Cardiac fibroblast (primary cell): ENCODE measurements around the gene PRKRIP1.

Experiments used
- DNase-seq, 2 donors: peaks; one replicate each; pipeline versions ENCODE4 v3.0.0 to v3.0.0-alpha.2; 2010; ENCODE audit warnings: low read depth in 2 of 2
- H3K4me3 ChIP-seq, 2 donors: replicated peaks in 1 of 2; 1 replicate in 1 of 2; 2 replicates in 1 of 2; pipeline ENCODE4 v1.5.1; 2011; ENCODE audit warnings: low read depth in 2 of 2, low read length in 2 of 2, mild to moderate bottlenecking in 2 of 2, moderate library complexity in 1 of 2
- TF ChIP-seq, protein P1 (sequence below): IDR thresholded peaks from one replicate; pipeline ENCODE4 v1.5.1; 2011; ENCODE audit warnings: low read depth, mild to moderate bottlenecking, low read length, inconsistent platforms

PRKRIP1 gene

DNA sequence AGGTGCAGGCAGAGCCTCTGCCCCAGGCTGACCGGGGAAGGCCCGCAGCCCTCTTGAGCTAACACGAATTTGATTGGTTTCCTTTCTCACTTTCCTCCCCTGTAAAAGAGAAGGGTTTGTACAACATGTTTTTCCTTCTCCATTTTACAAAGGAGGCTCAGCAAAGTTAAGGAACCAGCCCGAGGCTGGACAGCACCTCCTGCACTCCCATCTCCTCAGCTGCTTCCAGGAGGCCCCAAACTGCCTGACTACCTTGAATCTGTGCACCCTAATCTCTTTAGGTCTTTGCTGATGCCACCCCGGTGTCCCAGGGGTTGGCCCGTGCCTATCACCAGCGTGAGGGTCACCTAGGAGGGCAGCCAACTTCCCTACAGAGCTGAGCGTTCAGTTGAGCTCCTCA lies 64.3 kb downstream of the PRKRIP1 start:
- TF ChIP-seq, protein P1, sequence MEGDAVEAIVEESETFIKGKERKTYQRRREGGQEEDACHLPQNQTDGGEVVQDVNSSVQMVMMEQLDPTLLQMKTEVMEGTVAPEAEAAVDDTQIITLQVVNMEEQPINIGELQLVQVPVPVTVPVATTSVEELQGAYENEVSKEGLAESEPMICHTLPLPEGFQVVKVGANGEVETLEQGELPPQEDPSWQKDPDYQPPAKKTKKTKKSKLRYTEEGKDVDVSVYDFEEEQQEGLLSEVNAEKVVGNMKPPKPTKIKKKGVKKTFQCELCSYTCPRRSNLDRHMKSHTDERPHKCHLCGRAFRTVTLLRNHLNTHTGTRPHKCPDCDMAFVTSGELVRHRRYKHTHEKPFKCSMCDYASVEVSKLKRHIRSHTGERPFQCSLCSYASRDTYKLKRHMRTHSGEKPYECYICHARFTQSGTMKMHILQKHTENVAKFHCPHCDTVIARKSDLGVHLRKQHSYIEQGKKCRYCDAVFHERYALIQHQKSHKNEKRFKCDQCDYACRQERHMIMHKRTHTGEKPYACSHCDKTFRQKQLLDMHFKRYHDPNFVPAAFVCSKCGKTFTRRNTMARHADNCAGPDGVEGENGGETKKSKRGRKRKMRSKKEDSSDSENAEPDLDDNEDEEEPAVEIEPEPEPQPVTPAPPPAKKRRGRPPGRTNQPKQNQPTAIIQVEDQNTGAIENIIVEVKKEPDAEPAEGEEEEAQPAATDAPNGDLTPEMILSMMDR, result no peak
- H3K4me3 ChIP-seq, result no peak overlapping the region
- no peak for DNase-seq

DNA sequence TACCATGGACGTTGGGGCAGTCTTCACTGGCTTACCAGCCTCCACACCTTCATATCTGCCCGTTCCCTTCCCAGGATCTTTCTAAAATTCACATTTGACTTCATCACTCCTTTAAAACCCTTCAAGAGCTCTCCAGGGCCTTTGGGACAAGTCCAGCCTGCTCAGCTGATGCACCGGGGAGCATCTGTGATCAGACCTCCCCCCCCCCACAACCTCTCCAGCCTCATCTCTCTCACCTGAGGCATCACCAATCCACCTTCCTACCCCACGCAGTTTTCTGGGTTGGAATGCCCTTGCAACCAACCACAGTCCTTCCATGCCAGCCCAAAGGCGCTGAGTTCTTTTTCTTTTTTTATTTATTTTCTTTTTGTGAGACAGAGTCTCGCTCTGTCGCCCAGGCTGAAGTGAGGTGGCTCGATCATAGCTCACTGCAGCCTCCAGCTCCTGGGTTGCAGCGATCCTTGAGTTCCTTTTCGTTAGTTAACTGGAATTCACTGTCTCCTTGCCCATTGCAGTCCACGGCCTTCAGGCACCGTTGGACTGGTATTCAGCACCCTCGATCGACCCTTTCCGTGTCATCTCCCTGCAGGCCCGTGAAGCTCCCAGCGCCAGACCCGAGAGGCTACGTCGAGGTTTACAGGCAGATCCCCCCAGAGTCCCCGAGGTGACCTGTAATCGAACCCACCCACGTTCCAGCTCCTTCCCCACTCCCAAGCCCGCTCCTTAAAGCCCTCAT lies 67.8 kb downstream of the PRKRIP1 start:
- DNase-seq, result peak; percentile 22 to 24
- H3K4me3 ChIP-seq, result peak overlapping the region; percentile 100
- TF ChIP-seq, protein P1, result no peak

DNA sequence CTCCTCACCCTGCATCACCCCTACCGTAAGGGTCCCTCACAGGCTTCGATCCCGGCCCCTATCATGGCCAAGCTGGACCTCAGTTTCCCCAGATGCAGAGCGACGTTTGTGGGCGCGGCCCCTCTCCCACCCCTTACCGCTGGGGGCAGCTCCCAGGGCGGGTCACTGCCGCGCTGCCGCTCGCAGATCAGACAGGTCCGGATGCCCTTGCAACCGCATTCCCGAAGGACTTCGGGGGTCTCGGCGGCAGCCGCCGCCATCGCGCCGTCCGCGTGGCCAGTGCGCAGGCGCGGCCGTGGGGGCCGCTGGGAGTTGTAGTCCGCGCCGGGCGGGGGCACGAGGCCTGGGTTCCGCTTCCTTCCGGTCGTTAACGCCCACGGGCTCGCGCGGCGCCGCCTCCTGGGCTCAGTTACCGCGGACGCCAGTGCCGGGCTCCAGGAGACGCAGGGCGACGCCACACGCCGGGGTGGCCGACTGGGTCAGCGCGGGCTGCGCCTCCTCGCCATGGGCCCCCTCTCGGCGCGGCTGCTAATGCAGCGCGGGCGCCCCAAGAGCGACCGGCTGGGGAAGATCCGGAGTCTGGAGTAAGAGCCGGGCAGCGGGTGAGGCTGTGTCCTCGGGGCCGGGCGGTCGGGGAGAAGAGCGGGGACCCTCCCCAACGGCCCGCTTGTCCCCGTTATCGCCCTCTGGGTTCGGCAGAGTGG lies 68.6 kb downstream of the PRKRIP1 start, which contains the start of the genes ALKBH4 and LRWD1:
ALKBH4 (minus strand) TSS at position 287 of the 704 bp plus-strand sequence; CDS start at position 260, 27 bp downstream.
LRWD1 (plus strand) TSS at position 408 of the 704 bp plus-strand sequence; CDS start at position 505, 97 bp downstream.
- peak within 1 kb of the TSS; percentile 100 for H3K4me3 ChIP-seq
- DNase-seq, result peak; percentile 90 to 94
- TF ChIP-seq, protein P1, result no peak

DNA sequence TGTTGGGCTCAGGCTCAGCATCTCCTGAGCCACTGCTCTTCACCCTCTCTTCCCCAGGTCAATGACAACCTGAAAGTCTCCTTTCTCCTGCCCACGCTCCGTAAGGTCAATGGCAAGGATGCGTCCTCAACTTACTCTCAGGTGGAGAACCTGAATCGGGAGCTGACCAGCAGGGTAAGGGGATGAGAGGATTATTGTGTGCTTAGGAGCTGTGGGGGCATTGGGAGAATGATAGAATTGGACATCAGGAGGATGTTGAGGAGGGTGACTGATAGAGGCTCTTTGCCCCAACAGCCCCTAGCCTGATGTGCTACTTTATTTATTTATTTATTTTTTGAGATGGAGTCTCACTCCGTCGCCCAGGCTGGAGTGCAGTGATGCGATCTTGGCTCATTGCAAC lies 69.9 kb downstream of the PRKRIP1 start:
- no peak for DNase-seq
- TF ChIP-seq, protein P1, result no peak
- H3K4me3 ChIP-seq, result peak overlapping the region in 1 of 2 donors; percentile 100

DNA sequence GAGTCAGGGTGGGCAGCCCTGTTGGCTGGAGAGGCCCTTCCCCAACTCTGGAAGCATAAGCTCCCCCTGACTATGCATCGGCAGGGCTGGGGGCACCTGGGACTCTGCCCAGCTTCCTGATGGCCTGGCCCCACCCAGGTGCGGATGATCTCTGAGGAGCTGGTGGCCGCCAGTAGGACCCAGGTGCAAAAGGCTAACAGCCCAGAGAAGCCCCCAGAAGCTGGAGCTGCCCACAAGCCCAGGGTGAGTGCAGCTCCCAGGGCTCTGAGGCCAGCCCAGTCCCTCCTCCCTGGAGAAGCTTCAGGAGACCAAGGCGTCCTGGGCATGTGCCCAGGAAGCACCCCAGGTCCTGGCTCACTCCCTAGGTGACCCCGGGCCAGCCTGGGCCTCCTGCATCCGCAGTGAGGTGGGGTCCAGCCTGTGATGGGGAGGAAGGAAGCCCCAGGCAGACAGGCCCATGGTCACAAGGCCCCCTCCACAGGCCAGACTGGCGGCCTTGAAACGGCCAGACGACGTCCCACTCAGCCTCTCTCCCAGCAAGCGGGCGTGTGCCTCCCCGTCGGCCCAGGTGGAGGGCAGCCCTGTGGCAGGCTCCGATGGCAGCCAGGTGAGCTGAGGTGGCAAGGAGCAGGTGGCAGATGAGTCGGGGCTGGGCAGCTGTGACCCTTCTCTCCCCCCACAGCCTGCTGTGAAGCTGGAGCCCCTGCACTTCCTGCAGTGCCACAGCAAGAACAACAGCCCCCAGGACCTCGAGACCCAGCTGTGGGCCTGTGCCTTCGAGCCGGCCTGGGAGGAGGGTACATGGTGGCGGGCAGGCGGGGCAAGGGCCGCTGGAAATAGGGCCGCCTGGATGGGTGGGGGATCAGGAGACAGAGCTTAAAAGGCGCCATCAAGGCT lies 71.7 kb downstream of the PRKRIP1 start:
- DNase-seq, result no peak
- no peak overlapping the region for H3K4me3 ChIP-seq
- TF ChIP-seq, protein P1, result no peak
